HG03135 (cell line): ENCODE results near the gene SRBD1.

ENCODE experiments used
- ATAC-seq: cut with Tn5 transposase; IDR thresholded peaks from one replicate; pipeline ENCODE4 v1.9.1; 2021; ENCODE audit warnings: mild to moderate bottlenecking, moderate library complexity; ENCODE audit not compliant: unreplicated experiment

The SRBD1 gene

GRCh38 chr2:45611020-45611859 is at the start of gene SRBD1:
SRBD1 (minus strand) TSS chr2:45611267; CDS start chr2:45605441, 5,826 bp downstream.
- peak; percentile 91 for ATAC-seq

GRCh38 chr2:45654250-45654649 is 43.2 kb upstream of the SRBD1 start:
- ATAC-seq = no peak

DNA sequence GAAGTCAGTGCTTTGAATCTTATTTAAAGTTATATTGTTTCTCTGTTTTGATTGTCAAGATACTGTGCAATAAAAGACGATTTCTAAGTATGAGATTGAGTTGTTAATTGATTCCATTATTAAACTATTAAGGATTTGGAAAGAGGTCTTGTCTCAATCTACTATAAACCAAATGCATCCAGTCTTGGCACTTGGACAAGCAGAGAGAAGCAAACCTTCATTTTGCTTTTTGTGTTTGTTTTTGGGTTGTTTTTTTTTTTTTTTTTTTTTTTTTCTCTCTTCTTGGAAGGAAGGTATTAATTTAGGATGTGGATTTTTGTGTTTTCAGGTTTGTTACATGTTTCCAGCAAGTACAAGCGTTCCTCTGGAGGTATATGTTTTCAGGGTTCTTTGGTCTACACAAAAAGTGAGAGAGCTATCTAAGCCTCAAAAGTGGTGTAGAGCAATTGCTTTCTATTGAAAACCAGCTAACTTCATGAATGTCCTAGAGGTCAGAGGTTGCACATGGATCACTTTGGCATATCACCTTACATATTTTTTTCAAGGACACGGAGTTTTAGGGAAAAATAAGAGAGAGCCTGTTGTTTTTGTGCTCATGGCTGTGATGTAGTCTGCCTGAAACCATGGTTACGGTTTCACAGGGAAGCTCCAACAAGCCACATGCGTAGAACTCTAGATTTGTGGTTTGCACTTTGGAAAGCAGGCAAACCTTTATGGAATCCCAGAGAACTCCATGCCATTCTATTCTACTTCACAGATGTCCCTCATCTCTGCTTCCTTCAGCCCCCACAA is 42.3 kb upstream of the SRBD1 start:
- no peak for ATAC-seq

- no peak for ATAC-seq
Observed at GRCh38 chr2:45652090-45653031, 41.3 kb upstream of the SRBD1 start.

GRCh38 chr2:45651415-45652089 is 40.5 kb upstream of the SRBD1 start, which contains the start of gene PRKCE:
PRKCE (plus strand) TSS chr2:45651675.
- ATAC-seq = peak; percentile 18

GRCh38 chr2:45650851-45651414 is 39.9 kb upstream of the SRBD1 start:
- ATAC-seq = peak; percentile 78

DNA sequence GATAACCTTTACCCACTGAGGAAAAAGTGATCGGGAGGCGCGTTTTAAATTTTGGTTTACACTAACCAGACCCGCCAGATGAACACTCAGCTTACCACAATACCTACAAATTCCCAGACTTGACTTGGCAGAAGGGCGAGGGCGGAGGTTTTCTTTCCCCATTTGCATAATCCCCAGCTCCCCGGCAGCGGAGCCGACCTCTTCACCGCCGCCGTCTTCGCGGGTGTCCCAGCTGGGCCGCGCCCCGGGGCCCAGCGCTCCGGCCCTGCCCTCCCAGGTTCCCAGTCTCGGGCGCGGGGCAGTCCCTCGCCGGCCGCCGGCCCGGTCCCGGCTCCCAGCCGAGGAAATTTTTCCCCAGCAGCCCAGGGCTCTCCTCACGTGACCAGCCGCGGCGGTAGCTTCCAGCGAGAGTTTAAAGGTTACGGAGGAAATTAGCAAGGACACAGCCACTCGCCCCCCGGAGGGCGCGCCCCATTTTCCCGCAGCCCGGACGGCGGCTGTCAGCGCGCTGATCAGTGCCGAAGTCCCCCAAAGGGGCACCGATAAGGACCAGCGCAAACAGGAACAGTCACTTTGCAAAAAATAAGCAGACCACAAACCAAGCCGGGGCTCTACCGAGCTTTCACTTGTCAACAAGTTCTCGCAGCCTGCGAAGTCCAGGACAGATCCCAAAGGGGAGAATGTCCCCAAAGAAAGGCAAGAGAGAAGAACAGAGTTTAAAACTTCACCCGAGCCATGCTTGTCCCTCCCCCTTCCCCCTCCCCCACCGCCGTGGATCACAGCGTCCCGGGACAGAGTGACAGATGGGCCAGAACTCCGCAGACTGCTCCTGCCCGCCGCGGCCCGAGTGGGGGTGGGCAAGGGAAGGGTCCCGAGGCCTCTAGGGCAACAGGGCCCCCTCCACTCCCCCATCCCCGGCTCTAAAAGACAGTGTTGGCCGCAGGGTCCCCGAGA is 39.1 kb upstream of the SRBD1 start:
- peak; percentile 21 for ATAC-seq

GRCh38 chr2:45649462-45649857 is 38.4 kb upstream of the SRBD1 start:
- ATAC-seq = no peak

DNA sequence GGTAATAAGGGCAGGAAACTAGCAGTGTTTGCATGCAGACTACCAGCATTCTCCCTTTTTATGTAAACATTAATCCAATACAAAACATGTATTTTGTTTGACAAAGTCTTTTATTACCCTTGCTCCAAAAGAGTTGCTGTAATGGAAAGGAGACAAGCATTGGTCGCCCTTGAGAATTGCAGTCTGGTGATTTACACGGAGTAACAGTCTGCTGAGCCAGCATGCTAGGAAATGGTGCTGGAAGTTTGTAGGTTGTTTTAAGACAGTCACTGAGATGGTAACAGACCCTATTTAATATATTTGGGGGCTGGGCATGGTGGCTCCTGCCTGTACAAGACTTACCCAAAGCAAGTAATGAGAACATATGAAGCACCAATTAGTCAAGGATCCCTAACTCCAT is 37.6 kb upstream of the SRBD1 start:
- no peak for ATAC-seq

DNA sequence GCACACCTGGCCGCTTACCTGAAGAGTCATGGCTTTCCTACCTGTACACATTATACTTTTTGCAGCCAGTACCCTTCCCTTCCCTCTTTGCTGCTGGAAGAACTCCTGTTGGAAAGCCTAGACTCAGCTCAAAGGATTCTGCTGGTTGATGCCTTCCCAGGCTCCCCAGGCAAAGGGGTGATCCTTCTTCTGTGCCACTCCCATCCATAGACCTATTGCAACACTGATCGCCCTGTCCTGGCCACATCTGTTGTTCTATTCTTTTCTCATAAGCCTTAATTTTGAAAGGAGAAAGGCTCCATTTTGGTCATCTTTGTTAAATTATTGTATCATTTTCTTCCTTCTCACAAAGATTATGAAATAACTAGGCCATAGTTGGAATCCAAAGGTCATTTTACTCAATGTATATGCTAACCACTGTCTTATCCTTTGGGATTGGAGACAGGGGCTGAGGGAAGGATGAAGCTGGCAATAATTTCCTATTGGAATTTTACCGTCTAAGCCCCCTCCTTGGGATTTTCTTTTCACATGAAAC is 37.0 kb upstream of the SRBD1 start:
- ATAC-seq = no peak

DNA sequence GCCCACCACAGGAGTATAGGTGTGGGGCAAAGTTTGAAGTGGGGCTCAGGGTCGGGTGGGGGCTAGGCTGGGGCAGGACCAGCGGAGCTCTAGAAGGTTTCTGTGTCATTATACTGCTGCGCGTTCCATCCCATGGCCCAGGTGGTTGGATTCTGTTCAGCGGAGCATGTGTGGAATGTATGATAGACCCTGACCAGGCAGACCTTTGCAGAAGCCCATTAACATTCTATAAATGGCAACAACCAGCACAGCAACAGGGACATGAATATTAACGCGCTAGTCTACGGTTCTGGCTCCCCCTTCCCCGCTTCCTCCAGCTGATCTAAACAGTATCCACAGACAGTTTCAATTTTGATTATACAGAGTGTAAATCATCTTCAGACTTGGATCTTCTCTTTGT is 36.3 kb upstream of the SRBD1 start:
- ATAC-seq = no peak

DNA sequence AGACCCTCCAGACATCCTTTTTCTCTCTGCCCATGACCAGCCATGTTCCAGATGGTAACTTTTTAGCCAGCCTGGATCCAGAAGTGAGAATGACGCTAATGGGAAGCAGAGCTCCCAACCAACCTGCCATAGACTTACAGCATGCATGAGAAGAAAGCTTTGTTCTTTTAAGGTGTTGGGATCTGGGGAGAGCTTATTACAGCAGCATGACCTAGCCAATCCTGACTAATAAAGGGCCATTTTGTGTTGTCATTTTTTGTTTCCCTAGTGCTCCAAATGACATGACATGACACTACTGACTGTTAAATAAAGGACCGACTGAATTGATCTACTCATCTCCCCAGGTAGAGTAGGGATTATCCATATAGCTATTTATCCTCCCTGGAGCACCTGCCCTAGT is 35.2 kb upstream of the SRBD1 start:
- no peak for ATAC-seq

DNA sequence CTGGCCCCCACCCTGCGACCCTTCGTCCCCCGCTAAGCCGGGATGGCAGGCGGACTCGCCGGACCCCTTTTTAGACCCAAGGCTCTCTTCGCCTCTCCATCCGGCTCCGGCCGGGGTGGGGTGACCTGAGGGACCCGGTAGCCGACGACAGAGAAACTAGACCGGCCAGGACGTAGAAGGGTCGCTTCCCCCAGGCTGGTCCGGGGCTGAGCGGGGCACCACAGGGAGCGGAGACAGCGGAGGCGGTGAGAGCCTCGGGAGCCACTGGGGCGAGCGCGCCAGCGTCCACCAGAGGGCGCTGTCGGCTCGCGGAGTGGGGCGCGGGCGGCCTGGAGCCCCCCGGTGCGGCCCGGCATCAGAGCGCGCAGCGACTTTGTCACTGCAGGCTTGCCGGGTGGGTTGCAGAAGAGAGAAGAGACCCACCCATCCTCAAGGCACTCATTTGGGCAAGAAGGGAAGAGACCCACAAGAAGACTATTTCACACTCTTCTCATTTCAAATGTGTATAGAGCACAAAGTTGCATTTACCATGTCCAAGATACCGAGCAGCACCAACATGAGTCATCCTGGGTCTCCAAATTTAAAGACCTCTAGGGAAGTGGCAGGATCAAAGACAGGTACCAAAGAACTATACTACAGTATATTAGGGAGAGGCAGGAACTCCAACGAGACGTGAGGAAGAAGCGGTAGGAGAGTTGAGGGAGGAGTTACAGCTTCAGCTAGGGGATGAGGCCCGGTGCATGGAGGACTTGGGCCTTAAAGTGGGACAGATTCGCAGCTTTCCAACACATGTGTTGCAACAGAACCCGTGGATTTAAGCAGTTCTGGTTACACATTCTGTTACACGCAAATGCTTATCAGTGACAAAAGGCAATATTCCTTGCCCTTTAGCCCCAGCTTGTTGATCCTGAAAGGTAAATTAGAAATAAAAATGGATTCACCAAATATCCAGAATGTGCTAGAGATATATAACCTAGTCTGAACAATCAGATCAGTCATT is 32.8 kb upstream of the SRBD1 start:
- ATAC-seq = peak; percentile 59

GRCh38 chr2:45643095-45643494 is 32.0 kb upstream of the SRBD1 start:
- no peak for ATAC-seq

GRCh38 chr2:45640576-45640975 is 29.5 kb upstream of the SRBD1 start:
- ATAC-seq = no peak

DNA sequence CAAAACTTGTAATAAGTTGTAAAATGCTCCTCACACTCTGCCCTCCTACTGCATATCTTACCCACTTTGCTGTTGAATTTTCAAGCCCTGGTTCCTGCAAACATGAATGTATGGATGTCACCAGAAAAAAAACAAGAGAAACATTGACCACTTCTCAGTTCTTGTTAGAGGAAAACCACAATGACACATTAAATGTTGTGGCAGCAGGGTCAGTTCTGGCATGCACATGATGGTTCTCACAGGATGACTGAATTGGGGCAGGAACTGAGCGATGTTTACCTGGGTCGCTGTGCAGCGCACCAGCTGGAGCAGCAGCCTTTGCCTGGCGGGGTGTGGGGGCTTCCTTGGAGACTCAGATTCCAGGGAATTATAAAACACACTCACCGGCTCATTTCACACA is 26.4 kb upstream of the SRBD1 start:
- ATAC-seq = peak; percentile 59

GRCh38 chr2:45636008-45636407 is 24.9 kb upstream of the SRBD1 start:
- no peak for ATAC-seq
